GM19238 (cell line): ENCODE results near the gene RBM15.
A peak's percentile ranks its signal among the peaks of the same experiment; 100 is the strongest.

Source experiments
- DNase-seq: peaks from one replicate; pipeline ENCODE4 v3.0.0; 2011; ENCODE audit warnings: low spot score; ENCODE audit not compliant: insufficient read length

Gene RBM15, protein sequence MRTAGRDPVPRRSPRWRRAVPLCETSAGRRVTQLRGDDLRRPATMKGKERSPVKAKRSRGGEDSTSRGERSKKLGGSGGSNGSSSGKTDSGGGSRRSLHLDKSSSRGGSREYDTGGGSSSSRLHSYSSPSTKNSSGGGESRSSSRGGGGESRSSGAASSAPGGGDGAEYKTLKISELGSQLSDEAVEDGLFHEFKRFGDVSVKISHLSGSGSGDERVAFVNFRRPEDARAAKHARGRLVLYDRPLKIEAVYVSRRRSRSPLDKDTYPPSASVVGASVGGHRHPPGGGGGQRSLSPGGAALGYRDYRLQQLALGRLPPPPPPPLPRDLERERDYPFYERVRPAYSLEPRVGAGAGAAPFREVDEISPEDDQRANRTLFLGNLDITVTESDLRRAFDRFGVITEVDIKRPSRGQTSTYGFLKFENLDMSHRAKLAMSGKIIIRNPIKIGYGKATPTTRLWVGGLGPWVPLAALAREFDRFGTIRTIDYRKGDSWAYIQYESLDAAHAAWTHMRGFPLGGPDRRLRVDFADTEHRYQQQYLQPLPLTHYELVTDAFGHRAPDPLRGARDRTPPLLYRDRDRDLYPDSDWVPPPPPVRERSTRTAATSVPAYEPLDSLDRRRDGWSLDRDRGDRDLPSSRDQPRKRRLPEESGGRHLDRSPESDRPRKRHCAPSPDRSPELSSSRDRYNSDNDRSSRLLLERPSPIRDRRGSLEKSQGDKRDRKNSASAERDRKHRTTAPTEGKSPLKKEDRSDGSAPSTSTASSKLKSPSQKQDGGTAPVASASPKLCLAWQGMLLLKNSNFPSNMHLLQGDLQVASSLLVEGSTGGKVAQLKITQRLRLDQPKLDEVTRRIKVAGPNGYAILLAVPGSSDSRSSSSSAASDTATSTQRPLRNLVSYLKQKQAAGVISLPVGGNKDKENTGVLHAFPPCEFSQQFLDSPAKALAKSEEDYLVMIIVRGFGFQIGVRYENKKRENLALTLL

DNA sequence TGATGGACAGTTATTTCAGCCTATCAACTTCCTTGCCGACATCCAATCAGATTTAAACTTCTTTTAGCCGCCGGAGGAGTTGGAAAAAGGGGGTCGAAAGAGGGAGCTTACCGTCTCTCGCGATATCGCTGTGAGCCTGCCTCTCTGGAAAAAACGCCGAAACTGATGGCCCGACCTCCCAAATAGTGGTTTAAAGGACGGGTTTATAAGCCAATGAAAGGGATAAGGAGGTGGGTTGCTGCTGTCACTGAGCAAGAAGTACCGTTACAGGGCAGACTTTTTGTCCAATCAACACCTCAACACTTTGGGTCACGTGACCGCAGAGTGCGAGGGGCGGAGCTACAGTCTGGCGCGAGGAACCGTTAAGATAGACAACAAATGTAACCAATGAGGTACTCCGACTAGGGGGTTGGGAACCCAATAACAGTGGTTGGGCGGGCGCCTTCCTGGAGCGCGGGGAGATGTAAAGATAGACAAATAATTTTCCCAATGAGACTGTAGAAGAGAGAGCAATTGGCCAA lies at the start of gene RBM15:
Gene RBM15, plus strand, starts transcription at position 492 of the 521 bp plus-strand sequence. Its CDS starts 29 bp downstream, at position 521.
- DNase-seq, result peak; percentile 84

DNA sequence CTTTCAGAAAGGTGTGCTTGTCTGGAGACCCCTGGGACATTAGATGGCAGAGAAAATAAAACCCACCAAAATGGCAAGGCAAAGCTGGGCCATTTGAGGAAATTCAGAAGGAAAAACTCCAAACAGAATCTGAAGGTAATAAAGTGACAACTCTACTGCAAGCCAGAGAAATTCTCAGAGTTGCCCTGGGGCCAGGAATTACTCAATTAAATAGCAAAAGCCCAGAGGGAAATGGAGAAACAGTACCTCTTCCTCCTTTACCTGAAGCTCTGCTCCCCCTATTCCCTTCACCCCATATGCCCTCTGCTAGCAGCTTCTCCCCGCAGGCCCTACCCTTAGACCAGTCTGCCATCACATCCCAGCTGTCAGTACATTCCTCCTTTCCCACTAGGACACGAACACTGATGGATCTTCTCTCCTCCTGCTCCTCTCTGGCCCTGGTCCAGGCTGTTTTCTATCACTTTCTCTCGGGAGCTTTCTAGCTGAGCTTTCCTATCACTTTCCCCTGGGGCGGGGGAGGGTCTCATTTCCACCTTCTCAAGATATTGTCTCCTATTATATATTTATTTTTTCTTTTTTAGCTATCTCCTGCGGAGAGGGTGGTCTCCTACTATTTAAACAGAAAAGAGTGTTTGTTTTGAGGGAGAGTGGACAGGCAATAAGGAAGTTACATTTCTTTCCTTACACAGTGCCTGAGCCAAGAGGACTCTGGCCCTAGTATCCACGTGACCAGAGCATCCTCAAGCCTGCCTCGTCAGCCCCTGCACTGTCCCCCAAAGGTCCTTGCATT lies 47.7 kb upstream of the RBM15 start:
- DNase-seq, result no peak

DNA sequence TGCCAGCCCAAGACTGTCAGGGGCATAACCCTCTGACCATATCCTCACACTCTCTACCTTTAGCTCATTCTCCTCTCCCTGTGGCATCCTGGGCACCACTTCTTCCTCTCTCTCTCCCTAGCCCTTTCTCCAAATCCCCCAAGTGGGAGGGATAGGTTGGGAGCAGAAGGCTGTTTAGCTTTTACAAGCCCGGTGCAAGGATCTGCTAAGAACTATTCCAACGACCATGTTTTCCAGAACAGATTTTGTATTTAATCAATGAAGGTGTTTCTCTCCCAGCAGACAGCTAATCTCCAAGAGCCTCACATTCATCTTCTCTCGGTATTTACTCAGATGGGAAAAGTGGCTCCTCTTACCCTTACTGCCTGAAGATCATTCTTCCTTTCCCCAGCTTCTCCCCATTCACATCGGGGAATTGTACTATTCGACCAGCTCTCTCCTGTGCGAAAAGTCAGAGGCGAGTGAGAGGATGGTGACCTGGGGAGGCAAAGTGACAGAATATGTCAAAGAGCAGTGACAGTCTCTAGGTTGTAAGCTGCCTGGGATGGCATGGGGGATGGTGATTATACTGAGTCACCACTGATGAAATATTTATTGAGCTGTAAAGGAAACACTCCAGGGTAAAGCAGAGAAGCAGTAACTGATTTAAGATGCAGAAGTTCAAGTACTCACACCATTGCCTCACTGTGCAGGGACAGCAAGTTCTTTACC lies 47.0 kb upstream of the RBM15 start:
- no peak for DNase-seq

DNA sequence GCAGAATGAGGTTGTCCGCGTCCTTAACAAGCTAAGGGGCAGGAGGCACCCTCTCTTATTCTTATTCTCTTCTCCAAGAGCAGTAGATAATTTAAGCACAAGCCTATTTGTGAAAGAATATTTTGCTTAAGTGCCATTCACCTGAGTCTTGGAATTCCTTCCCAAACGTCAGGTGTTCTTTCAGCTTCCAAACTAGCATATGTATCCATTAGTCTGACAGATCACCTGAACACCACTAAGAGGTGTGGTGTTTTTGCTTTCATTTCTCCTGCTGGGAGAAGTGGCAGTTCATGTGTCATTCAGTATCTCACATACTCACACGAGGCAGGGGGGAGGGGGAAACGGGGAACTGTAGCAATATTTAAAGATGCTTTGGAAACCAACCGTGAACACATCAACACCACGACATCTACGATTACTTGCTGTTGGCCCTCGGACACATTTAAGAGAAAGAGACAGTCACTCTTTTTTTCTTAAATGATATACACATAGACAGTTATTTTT lies 45.5 kb upstream of the RBM15 start:
- DNase-seq, result no peak

DNA sequence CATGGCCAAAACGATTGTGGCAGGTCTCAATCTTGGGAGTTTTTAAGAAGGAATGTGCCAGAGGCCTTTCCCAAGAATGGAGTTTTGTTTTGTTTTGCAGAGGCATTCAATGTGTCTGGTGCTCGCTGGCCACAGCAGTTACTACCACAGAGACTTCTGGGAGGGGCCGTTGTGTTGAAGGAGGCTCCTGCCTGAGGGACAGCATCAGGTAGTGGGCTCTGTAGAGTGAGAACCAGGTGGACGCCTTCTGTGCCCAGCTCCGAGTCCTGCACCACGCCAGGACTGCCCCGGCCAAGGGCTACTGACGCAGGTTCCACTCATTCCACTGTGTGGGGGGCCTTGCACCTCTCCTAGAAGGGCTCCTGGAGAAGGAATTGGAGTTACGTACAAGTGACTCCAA lies 44.9 kb upstream of the RBM15 start:
- DNase-seq, result no peak

DNA sequence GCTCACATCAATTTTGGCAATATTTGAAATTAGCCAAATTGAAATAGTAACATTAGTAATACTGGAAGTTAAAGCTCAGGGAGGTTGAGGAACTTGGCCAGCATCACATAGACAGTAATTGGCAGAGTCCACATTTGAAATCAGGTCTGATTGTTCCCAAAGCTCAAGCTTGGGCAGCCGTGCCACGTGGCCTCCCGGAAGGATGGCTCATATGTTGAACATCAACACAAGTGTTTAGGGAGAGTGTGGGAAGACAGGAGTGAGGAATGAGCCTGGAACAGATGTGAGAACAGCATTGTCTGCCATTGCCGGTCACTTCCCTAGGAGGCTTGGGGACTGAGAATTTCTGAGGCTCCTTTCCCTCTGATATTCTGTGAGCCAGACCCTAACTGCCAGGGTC lies 40.2 kb upstream of the RBM15 start:
- no peak for DNase-seq

DNA sequence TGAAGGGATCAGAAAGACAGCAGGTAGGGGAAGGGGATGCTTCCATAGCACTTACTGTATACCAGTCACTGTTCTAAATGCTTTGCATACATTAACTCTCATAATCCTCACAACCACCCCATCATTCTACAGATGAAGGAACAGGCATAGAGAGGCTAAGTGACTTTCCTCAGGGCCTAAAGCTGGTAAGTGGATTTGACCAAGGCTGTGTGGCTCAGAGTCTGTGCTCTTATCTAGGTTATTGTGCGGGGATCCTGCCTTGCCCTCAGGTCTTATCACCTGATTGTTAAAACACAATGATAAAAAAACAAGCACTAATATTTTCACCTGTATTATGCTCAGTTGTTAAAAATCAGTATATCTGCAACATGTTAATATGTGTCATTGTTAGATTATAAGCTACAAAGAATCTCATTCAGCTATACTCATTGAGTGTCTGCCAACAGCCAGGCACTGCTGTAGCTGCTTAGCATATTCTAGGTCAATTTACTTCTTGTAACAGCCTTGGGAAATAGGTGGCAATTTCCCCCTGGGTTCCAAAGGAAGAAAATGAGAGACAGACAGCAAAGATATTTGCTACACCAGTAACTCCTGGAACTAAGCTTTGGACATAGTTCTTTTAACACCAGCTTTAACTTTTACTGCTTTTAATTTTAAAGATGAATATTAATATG lies 38.6 kb upstream of the RBM15 start:
- DNase-seq, result no peak

DNA sequence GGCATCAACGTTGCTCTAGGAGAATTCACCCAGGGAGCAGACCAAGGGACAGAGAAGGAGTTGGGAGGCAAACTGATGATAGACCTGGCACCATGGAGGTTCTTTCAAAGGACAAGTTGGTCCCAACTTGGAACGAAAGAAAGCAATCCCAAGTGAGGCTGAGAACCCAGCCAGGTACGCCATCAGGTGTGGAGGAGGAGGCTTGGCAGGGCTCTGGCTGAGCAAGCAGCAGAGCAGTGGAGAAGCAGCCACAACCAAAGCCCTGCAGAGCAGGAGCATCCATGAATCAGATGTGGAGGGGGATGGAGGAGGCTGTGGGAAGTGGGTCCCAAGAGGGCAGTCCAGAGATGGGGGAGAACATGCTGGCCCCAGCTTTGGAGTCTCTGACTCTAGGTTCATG lies 36.3 kb upstream of the RBM15 start:
- DNase-seq, result no peak

DNA sequence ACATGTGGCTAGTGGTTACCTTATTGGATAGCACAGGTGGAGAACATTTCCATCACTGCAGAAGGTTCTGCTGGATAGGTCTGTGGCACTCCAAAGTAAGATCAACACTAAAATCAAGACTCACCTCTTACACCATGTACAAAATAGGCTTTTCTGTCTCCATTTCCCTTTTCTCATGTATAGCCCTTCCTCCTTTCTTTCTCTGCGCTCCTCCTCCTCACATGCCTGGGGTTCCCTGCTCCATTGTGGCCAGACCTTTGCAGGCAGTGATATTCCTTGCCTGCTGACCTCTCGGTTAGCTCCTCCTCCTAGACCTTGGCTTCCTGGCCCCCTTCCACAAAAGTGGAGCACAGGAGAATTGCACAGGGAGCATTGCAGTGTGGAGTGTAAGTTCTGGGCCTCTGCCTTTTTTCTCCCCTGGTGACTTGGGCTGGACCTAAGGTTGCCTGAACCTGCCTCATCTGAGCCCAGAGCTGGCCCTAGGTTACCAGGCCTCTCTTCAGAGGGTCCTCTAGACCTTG lies 33.2 kb upstream of the RBM15 start:
- DNase-seq, result no peak

DNA sequence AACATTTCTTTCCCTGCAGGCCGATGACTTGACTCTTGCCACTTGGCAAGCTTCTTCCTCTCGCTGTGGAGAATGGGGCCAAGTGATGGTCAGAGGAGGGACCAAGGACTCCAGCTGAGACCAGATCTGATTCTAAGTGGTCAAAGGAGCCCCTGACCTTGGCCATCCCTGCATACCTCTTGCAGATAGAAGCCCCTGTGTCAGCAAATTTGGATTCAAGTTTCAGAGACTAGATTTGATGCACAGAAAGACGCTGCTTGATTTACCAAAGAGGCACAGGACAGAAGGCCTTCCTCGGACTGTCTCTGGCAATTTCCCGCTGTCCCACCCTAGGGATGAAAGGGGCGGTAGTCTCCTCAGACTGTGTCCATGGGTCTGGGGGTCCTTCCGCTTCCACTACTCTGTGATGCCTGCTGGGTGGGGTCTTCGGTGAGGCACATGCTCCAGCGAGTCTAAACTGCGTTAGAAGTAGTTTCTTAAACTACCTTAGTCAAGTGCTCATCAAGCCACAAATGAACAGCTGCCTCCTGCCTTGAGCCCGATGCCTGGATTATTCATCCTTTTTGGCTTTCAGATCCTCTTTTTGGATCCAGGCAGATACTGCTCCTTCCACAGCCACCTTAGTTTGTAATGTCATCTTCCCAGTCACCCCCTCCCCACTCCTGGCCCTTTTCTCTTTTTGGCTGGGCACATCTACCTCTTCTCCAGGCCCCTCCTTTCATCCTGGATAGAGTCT lies 31.8 kb upstream of the RBM15 start:
- no peak for DNase-seq

DNA sequence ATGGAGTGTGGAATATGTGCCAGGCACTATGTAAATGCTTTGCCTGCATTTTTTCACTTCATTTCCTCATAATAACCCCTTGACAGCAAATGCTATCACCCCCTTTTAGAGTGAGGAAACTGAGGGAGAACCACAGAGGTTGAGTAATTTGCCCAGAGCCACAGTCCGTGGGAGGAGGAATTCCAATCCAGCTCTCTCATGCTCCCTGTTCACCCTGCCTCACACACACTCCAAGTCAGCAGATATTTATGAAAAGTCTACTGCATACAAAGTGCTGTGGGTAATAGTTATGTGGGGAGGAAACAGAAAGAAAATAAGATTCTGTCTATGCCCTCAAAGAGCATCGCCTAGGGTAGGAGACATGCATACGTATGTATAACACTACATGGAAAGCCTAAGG lies 30.9 kb upstream of the RBM15 start:
- no peak for DNase-seq

DNA sequence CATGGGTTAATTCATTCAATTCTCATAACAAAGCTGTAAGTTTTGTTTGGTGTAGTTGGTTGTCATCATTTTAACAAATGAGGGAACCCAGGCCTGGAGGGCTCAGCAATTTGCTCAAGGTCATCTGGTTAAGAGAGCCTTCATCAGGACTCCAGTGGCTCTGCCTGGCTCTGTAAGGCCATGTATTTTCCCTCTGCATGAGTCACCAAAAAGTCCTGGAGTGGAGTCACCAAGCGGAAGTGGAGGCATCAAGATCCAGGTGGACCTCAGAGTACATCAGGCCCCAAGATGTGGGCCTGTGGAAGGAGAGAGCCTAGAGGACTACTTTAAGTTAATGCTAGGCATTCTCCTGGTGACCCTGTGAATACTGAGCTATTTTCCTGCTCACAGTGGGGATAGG lies 30.0 kb upstream of the RBM15 start:
- no peak for DNase-seq

DNA sequence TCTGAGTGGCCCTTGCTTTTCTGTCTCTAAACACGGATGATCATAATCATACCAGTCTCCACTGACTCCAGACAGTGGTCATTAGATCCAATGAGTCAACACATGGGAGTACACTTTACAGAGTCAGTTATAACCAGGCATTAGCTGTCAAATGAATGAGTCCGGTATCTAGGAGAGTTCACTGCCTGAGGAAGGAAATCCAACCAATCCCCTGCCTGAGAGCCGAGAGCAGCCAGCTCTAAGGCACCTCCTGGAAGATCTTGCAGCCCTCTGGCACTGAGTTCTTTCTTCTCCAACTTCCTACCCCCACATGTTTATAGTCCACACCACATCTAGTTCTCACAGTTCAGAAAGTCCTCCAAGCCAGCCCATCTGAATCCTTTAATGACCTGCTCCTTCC lies 29.4 kb upstream of the RBM15 start:
- no peak for DNase-seq

DNA sequence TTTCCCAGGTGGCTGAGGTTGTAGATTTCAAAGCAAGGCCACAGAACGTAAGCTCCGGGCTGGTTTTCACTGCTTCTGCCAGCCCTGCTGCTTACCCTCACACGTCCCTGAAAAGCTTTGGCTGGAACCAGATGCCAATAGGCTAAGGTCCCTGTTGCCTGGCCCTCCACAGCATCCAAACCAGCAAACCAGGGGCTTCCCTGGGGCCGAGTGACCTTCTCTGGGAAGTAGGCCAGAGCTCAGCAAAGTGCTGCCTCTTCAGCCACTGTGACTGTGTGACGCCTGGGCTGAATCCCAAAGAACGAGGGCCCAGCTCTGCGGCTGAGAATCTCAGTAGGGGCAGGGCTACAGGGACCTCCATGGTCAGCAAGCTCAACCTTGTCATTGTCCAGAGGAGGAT lies 28.9 kb upstream of the RBM15 start:
- DNase-seq, result no peak

DNA sequence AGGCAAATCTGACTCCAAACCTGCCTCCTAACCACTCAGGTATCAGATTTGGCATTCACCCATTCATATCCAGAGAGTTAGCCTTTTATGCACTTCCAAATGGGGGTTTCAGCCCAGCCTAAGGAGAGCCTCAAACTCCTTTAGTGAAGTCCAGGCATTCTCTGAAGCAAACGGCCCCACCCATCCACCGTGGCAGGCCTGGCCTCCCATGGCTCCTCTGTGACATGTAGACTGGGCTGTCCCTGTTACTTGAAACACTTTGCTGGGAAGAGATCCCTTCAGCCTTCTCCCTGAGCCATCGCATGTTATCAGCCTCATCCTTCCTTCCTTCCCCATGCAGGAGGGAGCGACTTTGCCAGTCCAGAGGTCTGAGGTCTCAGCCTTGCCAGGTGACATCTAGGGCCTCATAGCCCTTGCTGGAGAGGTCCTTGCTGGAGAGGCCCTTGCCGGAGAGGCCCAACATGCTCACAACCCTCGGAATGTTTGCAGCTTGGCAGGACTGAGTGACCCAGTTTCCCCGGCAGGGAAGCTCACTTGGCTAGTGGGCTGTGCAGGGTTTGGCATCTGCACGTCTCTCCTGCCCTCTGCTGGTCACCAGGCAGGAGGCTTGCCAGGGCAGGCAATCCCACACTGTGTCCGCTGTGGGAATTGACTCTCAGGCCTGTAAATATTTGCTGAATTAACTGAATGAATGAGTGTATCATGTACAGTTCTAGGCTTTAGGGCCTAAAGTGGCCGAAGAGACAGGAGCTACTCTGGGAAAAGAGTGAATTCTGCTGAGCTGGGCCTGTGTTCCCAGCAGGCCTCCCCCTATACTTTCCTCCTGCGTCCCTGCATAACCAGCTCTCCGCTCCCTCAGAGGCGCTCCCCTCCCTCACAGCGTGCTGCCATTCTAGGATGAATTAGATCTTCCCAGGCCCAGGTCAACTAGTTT lies 26.7 kb upstream of the RBM15 start:
- peak; percentile 58 for DNase-seq

DNA sequence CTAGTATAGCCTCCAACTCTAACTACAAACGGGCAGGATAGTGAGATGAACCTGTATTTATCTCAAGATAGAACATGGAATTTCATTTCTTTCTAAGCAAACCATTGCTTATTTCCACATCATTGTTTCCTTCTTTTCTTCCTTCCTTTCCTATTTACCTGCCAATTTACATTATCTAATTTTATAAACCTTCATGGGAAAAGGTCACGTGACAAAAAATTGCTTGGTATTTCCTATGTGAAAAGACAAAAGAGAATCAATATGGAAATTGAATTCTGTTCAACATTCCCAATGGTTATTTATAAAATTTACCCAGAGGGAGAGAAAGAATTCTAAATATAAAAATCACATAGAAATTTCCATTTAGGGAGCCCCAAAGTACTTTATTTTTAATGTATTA lies 22.4 kb upstream of the RBM15 start:
- no peak for DNase-seq

DNA sequence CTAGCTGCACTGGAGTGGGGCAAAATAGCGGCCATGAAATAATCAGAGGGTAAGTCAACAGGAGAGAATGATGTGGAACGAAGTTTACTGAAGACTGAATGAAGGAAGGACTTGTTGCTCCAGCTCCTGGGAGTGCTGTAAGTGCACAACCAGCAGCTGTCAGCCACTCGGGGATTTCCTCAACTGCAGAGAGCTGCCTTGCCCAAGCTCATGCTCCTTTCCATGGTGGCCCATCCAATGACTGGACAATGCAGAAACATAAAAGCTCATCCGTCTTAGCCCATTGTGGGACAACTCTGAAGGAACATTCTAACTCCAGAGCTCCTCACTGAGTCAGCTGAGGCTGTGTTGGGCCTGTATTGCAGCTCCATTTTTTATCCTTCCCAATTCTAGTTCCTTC lies 21.1 kb upstream of the RBM15 start:
- no peak for DNase-seq
